ENCODE data around the gene TTBK2.
"Not testable (repeated sequence)": the region's sequence is repeated elsewhere in the genome, so short reads cannot be mapped to it uniquely, and the experiment has no call there.

TTBK2 gene

DNA sequence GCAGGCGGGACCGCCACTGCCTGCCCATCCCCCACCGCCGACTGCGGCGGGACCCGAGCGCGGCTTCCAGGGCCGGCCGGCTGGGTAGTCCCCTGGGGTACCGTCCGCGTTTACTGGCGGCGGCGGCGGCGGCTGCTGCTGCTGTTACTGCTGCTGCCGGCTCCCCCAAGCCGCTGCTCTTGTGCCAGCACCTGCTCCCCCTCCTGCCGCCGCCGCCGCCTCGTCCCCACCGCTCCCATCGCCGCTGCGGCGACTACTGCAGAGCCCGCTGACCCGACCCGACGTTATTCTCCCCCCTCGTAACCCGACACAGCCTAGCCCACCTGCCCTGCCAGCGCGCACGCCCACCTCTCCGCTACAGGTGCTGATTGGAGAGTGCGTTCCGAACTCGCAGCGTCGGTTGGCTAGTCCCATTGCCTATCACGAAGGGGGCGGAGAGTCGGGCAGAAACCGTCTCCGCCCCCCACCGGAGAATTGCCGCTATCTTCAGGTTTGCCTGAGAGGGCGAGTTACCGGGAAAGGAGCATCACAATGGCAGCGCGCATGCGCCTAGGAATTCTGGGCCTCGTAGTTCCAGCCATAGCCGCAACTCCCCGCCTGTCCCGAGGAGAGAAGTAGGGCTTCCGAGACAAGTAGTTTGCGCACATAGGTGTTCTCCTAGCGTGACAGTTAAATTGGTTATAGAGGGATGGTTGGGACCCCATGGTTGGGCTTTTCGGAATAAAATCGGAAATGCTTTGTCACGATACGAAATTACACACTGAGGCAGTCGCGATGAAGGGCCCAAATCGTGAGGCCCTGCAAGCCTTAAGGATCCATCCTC lies at the start of gene TTBK2:
Gene TTBK2, minus strand, starts transcription at position 260 of the 823 bp plus-strand sequence. CDS start 42,161 bp downstream, outside the sequence.
- peak; percentile 99 for DNase-seq

DNA sequence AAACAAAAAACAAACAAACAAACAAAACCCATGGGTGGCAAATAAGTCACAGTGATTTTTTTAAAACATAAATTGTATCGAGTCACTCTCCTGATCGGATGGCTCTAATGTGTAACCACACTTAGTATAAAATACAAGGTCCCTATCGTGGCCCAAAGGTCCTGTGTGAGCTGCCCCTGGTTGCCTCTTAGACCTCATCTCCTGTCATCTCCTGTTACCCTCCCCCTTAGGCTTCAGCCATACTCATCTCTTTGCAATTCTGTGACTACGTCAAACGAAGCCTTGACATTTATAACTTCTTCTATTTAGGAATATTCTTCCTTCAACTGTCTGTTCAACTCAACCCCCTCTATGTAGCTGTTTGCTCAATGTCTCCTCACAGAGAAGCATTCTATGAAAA lies 43.9 kb upstream of the TTBK2 start:
- DNase-seq, result no peak

DNA sequence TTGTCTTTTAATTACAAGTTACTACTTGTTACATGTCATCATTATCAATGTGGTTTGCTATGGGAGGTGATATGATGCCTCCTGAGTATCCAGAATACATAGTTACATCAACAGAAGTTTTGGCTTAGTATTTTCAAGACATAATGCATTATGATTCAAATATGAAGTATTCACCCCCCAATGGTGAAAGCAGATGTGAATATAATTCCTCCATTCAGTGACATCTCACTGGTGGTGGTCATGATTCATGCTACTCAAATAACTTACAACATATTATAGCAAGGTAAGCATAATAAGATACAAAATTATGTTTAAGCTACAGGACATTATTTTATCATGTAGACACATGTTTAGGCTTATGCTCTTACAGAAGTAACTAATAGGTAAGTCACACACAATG lies 34.9 kb upstream of the TTBK2 start:
- DNase-seq, result no peak

DNA sequence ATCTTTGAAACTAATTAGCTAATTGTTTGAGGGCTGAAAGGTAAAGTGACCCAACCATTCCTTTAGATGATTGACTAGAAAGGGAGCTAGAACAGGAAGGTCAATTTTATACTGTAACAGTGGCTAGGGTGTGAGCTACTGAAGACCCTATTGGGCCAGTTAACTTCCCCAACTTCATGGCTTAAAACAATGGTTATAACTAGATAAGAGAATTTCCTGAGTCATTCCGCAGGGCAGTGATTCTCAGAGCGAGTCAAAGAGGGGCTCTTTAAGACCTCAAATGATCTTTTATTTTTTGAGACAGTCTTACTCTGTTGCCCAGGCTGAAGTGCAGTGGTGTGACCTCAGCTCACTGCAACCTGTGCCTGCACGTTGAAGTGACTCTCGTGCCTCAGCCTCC lies 33.7 kb upstream of the TTBK2 start:
- no peak for DNase-seq

DNA sequence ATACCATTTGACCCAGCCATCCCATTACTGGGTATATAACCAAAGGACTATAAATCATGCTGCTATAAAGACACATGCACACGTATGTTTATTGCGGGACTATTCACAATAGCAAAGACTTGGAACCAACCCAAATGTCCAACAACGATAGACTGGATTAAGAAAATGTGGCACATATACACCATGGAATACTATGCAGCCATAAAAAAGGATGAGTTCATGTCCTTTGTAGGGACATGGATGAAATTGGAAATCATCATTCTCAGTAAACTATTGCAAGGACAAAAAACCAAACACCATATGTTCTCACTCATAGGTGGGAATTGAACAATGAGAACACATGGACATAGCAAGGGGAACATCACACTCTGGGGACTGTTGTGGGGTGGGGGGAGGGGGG lies 28.3 kb upstream of the TTBK2 start:
- DNase-seq, result not testable (repeated sequence)

DNA sequence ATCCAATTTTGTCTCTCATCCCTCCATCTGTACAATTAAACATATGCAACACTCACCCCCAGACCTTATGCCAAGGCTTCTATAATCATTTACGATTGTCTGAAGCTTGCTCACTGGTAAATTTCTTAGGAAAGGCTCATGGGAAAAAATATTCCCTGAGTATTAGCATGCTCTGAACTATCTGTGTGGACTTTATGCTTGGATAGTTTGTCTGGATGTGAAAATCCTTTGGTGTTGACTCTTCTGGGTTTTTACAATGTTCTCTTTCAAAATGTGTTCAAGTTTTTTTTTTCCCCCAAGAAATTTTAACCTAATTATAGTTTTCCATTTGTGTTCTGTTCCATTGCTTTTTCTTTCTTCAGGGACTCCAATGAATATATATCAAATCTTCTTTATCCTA lies 19.9 kb upstream of the TTBK2 start:
- no peak for DNase-seq

DNA sequence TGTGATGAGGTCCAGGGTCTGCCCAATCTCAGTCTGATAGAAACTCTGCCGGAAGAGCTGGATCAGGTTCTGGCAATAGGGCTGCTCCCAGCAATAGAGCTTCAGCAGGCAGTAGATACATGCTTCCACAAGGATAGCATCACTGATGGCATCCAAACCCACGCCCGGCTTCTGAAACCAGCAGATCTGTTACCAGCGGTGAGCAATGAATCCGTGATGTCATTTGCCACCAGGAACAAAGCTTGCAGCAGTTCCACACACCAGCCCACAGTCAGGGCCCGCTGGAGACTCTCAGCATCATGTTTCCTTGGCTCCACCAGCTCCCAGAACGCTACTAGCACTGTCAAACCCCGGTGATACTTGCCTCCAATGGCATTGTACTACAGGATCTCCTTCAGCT lies 19.3 kb upstream of the TTBK2 start:
- DNase-seq, result no peak

DNA sequence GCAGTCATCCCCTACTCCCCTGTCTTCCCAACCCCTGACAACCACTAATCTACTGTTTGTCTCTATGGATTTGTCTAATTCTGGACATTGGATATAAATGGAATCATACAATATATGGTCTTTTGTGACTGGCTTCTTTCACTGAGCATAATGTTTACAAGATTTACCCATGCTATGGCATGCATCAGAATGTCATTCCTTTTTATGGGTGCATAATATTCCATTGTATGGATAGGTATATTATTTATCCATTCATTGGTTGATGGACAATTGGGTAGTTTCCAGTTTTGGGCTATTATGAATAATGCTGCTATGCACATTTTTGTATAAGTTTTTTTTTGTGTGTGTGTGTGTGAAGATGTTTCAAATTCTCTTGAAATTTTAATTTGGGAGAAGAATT lies 16.6 kb upstream of the TTBK2 start:
- DNase-seq, result no peak

DNA sequence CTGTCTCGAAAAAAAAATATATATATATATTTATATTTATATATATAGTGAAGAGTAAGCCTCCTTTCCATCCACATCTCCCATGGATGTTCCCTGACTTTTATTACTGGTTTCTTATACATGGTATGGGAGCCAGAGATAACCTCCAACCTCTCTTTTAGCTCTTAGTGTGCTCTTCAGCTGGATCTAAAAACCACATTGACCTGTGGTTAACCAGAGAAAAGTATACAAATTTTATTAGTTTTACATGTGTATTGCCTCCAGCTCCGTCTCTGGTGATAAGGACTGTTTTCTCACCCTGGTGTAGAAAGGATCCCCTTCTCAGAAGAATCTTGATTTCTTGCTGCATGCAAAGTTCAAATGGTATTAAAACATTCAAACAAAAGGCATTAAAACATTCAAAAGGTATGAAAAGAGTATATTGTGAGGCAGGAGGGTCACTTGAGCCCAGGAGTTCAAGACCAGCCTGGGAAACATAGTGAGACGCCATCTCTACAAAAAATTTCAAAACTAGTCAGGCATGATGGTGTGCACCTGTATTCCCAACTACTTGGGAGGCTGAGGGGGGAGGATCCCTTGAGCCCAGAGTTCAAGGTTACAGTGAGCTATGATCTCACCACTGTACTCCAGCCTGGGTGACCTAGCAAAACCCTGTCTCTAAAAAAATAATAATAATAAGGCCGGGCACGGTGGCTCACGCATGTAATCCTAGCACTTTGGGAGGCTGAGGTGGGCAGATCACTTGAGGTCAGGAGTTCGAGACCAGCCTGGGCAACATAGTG lies 13.5 kb upstream of the TTBK2 start:
- no peak for DNase-seq

DNA sequence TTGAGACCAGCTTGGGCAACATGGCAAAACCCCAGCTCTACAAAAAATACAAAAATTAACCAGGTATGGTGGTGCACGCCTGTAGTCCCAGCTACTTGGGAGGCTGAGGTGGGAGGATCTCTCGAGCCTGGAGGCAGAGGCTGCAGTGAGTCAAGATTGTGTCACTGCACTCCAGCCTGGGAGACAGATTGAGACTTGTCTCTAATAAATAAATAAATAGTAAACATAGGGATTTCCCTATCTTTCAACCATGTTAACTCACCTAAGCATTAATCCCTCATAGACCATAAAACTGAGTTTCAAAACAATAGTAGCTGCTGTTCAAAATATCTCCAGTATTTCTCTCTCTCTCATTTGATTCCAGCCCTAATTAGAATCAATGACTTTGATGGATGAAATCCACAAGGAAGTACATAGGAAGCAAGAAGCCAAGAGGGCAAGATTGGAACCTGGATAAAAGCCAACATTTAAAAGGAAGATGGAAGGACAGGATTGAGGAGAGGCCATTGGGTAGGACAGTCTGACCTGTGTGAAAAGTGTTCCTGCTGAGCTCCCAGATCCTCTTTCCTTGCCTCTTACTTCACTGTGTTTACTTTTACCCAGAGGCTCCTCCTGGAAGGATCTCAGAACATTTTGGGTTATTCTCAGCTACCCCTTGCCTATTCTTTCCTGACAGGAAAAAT lies 12.4 kb upstream of the TTBK2 start:
- DNase-seq, result no peak

DNA sequence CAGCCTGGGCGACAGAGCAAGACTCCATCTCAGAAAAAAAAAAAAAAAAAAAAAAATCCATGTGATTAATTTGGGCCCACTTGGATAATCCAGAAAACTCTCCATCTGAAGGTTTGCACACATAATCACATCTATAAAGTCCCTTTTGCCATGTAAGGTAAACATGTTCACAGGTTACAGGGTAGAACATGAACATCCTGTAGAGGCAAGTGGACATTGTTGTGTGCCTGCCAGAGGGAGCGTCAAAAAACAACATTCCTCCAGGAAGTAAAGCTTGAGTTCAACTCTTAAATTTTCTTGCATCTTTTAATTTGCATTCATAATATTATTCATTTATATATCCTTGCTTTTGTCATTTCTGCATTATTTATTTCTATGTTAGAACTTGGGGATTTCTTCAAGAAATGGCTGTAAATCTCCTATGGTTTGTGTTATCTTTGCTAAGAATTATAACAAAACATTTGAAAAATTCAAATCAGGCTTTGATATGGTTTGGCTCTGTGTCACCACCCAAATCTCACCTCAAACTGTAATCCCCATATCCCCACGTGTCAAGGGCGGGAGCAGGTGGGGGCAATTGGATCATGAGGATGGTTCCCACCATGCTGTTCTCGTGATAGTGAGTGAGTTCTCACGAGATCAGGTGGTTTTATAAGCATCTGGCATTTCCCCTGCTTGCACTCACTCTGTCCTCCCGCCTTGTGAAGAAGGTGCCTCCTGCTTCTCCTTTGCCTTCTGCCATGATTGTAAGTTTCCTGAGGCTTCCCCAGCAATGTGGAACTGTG lies 11.3 kb upstream of the TTBK2 start:
- no peak for DNase-seq

DNA sequence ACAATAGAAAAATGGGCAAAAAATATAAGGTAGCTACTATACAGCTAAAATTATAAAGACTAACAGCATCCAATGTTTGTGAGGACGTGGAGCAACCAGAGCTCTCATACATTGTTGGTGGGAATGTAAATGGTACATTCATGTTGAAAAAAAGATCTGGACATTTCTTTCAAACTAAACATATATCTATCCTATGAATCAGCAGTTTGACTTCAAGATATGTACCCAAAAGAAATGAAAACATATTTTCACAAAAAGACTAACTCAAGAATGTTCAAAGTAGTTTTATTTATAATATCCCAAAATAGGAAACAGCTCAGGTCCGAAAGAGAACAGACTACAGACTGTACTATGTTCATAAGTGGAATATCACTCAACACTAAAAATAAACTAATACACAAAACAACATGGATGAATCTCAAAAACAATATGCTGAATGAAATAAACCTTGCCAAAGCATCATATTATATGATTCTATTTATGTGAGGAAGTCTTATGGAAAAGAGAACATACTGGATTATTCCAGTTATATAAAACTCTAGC lies 8.8 kb upstream of the TTBK2 start:
- DNase-seq, result no peak

DNA sequence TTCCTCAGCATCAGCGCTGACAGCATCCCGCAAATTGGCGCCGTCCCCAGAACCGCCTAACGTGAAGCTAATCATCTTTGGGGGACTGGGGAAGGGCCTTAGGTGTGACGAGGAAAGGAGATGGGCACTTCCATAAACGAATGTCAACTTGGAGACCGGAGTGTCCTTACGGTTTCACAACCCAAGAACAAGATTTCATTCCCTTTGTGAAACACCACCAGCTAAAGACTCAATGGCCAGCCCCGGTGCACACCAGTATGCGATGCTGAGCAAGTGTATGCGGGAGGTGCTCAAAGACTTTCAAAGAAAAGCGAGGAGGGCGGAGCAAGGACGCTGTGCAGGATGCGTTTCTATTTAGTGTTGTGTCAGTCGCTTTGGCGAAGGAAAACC lies 759 bp upstream of the TTBK2 start:
- no peak for DNase-seq

DNA sequence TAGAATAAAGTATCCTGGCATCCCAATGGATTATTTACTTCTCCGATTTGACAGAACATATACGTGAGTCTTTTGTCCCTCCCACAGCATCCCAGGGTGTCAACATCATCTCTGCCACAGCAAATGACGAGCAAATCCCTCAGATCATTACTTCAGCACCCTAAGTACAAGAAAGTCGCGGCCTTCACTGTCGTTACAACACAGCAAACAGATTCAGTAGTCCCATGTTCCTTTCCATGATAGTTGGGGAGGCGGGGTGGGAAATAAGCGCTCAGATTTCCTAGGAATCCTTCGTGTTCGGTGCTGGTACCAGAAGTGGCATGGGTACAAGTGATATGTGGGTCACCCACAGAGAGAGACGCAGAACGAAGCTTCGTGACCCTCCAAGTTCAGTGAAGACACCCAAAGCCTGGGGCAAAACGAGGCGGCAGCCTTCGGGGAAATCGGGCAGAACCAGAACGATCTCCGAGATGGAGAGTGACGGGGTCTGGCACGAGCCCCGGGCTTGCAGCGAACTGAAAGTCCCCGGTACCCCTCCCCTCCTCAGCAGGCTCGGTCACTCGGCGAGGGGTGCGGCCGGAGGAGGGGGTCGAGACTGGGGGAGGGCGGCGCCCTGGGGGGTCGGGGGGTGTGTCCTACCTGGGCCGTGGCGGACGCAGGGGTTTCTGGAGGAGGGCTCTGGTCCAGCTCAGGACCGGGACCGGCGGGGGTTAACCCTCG lies 619 bp downstream of the TTBK2 start:
- peak; percentile 16 for DNase-seq

DNA sequence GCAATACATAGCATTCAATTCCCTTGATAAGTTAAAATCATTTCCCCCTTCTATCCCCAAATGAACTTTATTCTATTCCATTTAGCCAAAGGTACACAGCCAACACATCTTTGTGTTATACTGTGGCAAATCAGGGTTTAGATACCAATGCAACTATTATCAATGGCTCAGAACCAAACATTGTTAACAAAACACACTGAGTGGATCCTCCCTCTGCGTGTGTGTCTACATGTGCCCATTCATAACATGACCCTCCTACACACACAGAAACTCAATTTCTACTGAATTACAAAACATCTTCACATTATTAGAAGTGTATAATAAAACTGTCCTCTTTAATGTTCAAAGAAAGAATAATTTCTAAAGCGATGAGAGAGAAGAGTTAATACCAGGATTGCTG lies 1.3 kb downstream of the TTBK2 start:
- no peak for DNase-seq

DNA sequence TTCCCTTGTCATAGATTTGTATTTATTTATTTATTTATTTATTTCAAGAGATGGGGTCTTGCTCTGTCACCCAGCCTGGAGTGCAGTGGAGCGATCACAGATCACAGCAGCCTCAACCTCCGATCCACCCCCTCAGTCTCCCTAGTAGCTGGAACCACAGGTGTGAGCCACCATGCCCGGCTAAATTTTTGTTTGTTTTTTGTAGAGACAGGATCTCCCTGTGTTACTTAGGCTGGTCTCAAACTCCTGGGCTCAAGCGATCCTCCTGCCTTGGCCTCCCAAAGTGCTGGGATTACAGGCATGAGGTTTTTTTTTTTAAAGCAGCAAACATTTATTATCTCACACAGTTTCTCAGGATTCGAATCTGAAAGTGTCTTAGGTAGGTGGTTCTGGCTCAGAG lies 2.5 kb downstream of the TTBK2 start:
- DNase-seq, result no peak

DNA sequence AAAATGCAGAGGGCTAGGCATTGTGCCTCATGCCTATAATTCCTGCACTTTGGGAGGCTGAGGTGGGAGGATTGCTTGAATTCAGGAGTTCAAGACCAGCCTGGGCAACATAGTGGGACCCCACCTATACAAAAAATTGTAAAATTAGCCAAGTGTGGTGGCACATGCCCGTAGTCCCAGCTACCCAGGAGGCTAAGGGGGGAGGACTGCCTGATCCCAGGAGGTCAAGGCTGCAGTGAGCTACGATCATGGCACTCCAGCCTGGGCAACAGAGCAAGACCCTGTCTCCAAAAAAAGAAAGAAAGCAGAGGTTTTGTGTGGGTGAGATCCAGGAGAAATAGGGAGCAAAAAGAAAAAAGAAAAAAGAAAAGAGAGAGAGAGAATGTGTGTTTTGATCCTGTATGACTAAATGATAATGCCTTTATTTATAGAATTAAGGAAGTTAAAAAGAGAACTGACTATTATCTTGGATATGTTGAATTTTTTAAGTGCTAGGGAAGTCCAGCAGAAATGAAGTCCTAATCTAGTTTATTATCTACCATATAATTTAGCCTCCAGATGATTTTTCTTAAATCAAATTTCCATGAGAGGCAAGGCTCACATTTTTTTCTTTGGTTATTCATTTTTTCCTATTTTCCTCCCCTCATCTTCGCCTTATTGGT lies 4.8 kb downstream of the TTBK2 start:
- no peak for DNase-seq

DNA sequence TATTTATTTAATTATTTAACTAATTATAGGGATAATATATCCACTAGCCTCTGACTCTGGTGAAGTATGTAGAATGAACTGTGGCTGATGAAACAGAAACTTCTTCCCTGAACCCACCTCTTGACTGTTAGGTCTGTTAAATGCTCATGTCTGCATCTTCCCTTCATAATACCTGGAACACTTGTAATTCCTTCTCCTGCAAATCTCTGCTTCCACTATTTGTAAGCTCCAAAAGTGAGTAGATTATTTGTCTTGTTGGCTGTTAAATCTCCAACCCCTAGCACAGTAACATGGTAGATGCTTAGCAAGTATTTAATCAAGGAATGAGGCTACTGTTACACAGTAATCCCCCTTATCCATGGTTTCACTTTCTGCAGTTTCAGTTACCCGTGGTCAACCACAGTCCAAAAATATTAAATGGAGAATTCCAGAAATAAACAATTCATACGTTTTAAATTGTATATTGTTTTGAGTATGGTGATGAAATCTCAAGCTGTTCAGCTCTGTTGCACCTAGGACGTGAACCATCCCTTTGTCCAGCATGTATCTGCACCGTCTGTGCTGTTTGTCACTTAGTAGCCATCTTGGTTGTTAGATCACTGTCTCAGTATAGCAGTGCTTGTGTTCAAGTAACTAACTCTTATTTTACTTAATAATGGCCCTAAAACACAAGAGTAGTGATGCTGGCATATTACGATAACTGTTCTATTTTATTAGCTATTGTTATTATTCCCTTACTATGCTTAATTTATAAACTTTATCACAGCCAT lies 5.7 kb downstream of the TTBK2 start:
- DNase-seq, result no peak

DNA sequence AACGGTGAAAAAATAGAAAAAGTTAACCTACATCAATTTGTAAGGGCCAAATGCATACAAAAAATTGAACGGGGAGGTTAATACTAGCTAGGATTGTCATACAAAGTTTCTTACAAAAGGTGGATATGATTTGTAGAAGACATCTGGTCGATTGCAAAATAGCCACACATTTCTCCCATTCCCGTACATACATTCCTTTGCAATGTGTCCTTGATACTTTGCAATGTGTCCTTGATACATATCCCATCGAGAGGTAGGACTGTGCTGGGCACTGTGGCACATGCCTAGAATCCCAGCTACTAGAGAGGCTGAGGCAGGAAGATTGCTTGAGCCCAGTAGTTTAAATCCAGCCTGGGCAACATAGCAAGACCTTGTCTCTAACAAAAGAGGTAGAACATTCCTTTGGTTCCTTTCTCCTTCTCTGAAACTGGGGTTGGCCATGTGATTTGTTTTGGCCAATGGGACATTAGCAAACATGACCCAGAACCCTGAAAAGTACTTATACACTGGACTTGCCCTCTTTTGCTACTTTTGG lies 9.5 kb downstream of the TTBK2 start:
- no peak for DNase-seq

DNA sequence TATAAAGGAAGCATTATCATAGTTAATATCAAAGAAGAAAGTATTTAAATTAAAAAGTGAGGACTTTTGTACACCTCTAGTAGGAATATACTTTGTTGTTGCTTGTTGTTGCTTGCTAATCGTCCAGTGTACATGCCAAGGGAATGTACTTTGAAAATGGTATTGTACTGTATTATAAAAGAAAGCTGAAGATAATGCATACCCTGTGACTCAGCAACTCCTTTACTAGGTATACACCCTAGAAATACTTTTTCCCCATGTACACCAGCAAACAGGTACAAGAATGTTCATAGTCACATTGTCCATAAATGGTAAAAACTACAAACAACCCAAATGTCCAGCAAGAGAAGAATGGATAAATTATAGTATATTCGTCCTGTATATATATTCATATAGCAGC lies 12.0 kb downstream of the TTBK2 start:
- DNase-seq, result no peak

Data from NCI-H2171 (cell line).